Mucosa of gallbladder (tissue), 1 donor: ENCODE results near the gene SLC13A3. TPM values are rescaled to one million over a fixed set of nuclear protein-coding genes. Genes with fewer than 3 reads are reported as not detected.

Source experiments
- DNase-seq: peaks from one replicate; pipeline ENCODE4 v3.0.0-alpha.2; 2020; ENCODE audit warnings: low spot score
- total RNA-seq: library from RNA; stranded (reverse); gene quantifications from one replicate; pipeline ENCODE4 v1.2.1, GENCODE V29; 2021
- donor health status: DM: no; HTN: no; CAD: no.

SLC13A3 gene
- total RNA-seq, 1 donor from 2014 or later, result 1.5 TPM

GRCh38 chr20:46652699-46653098, 1.4 kb upstream of the SLC13A3 start:
- DNase-seq, result no peak

- no peak for DNase-seq
These were observed 626 bp downstream of the SLC13A3 start for GRCh38 chr20:46650575-46651090.

GRCh38 chr20:46649965-46650542, 1.2 kb downstream of the SLC13A3 start:
- no peak for DNase-seq

GRCh38 chr20:46649650-46649949, 1.7 kb downstream of the SLC13A3 start:
- no peak for DNase-seq

- DNase-seq, result no peak
These were observed 2.2 kb downstream of the SLC13A3 start for GRCh38 chr20:46648903-46649649.

GRCh38 chr20:46647469-46647868, 3.8 kb downstream of the SLC13A3 start:
- DNase-seq, result no peak

- DNase-seq, result no peak
These were observed 4.4 kb downstream of the SLC13A3 start for GRCh38 chr20:46646659-46647380.

- DNase-seq, result no peak
These were observed 5.1 kb downstream of the SLC13A3 start for GRCh38 chr20:46646122-46646521.

- DNase-seq, result no peak
These were observed 6.5 kb downstream of the SLC13A3 start for GRCh38 chr20:46644733-46645132.

GRCh38 chr20:46644160-46644559, 7.1 kb downstream of the SLC13A3 start:
- no peak for DNase-seq

- DNase-seq, result no peak
These were observed 8.3 kb downstream of the SLC13A3 start for GRCh38 chr20:46642969-46643343.

GRCh38 chr20:46642265-46642968, 8.8 kb downstream of the SLC13A3 start:
- no peak for DNase-seq

- no peak for DNase-seq
These were observed 9.8 kb downstream of the SLC13A3 start for GRCh38 chr20:46641424-46641823.

GRCh38 chr20:46640536-46641311, 10.5 kb downstream of the SLC13A3 start:
- DNase-seq, result no peak

- no peak for DNase-seq
These were observed 11.2 kb downstream of the SLC13A3 start for GRCh38 chr20:46640044-46640443.

GRCh38 chr20:46639587-46639986, 11.7 kb downstream of the SLC13A3 start:
- no peak for DNase-seq

- DNase-seq, result no peak
These were observed 12.4 kb downstream of the SLC13A3 start for GRCh38 chr20:46638898-46639274.

- DNase-seq, result no peak
These were observed 12.9 kb downstream of the SLC13A3 start for GRCh38 chr20:46638134-46638897.

GRCh38 chr20:46637427-46638133, 13.7 kb downstream of the SLC13A3 start:
- no peak for DNase-seq

- no peak for DNase-seq
These were observed 14.2 kb downstream of the SLC13A3 start for GRCh38 chr20:46637020-46637419.
